WERI-Rb-1 (cell line): ENCODE results near the gene WSB1.

Source experiments
- DNase-seq: peaks from one replicate; pipeline ENCODE4 v3.0.0-alpha.2; 2020
- H3K27ac ChIP-seq: fragments of 250-450 bp; sonication (Bioruptor Pico); 2 replicates; pipeline ENCODE4 v1.5.1; 2020; ENCODE audit warnings: mild to moderate bottlenecking, moderate library complexity
- H3K27me3 ChIP-seq: fragments of 250-450 bp; sonication (Bioruptor Pico); 2 replicates; pipeline ENCODE4 v1.5.1; 2021; ENCODE audit warnings: mild to moderate bottlenecking, low read depth, moderate library complexity; ENCODE audit not compliant: insufficient read depth, severe bottlenecking
- H3K36me3 ChIP-seq: fragments of 250-450 bp; sonication (Bioruptor Pico); 2 replicates; pipeline ENCODE4 v1.5.1; 2020; ENCODE audit warnings: mild to moderate bottlenecking, moderate library complexity
- H3K4me3 ChIP-seq: 2 replicates; pipeline ENCODE4 v1.5.1; 2011; ENCODE audit warnings: low read depth, mild to moderate bottlenecking, control low read depth, low read length
- H3K9me3 ChIP-seq: fragments of 250-450 bp; sonication (Bioruptor Pico); 2 replicates; pipeline ENCODE4 v1.5.1; 2021; ENCODE audit warnings: mild to moderate bottlenecking, moderate library complexity; ENCODE audit not compliant: severe bottlenecking
- TF ChIP-seq, protein P1 (sequence below): IDR thresholded peaks from 2 replicates; pipeline ENCODE4 v1.5.1; 2011; ENCODE audit warnings: low read depth, mild to moderate bottlenecking, control low read depth, inconsistent platforms, low read length

Gene WSB1

GRCh38 chr17:27290916-27291598, 2.9 kb upstream of the WSB1 start:
- H3K27ac ChIP-seq: no peak overlapping the region
- no peak overlapping the region for H3K4me3 ChIP-seq
- TF ChIP-seq, protein P1, sequence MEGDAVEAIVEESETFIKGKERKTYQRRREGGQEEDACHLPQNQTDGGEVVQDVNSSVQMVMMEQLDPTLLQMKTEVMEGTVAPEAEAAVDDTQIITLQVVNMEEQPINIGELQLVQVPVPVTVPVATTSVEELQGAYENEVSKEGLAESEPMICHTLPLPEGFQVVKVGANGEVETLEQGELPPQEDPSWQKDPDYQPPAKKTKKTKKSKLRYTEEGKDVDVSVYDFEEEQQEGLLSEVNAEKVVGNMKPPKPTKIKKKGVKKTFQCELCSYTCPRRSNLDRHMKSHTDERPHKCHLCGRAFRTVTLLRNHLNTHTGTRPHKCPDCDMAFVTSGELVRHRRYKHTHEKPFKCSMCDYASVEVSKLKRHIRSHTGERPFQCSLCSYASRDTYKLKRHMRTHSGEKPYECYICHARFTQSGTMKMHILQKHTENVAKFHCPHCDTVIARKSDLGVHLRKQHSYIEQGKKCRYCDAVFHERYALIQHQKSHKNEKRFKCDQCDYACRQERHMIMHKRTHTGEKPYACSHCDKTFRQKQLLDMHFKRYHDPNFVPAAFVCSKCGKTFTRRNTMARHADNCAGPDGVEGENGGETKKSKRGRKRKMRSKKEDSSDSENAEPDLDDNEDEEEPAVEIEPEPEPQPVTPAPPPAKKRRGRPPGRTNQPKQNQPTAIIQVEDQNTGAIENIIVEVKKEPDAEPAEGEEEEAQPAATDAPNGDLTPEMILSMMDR: no peak
- no peaks in the 10 kb centered on the region for H3K27me3 ChIP-seq
- peaks cover 9% of the 10 kb centered on the region for H3K36me3 ChIP-seq
- no peak for DNase-seq
- H3K9me3 ChIP-seq: no peaks in the 10 kb centered on the region

DNA sequence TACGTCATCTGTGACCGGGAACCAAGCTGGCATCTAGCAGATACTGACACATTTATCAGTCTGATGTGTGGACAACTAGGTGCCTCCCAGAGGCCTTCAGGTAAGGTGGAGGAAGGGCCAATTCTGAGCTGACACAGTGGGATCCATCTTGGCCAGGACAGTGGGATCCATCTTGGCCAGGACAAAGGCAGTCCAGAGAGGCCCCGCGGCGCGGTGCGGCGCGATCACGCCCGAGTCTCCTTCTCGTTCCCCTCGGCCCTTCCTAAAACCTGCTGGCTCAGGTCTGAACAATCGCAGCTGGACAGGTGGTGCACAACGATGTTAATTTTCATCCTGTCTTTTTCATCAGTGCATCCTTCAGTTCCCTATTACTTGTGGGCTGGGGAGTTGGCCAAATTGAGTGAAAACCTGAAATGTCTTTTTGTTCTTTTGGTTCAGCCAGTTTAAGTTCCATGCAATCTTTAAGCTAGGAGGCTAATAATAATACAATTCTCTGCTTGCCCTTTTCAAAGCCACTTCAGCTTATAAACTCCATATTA, 486 bp upstream of the WSB1 start:
- H3K27ac ChIP-seq: peak overlapping the region; percentile 98
- H3K4me3 ChIP-seq: peak overlapping the region; percentile 75; the same call in 1 of the 2 replicates
- DNase-seq: no peak
- H3K27me3 ChIP-seq: no peaks in the 10 kb centered on the region
- TF ChIP-seq, protein P1: no peak
- peaks cover 26% of the 10 kb centered on the region for H3K36me3 ChIP-seq
- H3K9me3 ChIP-seq: no peaks in the 10 kb centered on the region

GRCh38 chr17:27294689-27295630, 1.0 kb downstream of the WSB1 start:
- Histone ChIP-seq H3K27me3 (no peaks in the 10 kb centered on the region), H3K36me3 (peaks cover 39% of the 10 kb centered on the region), H3K27ac (peak overlapping the region; percentile 98), H3K4me3 (peak overlapping the region; percentile 75), H3K9me3 (no peaks in the 10 kb centered on the region)
- TF ChIP-seq, protein P1: no peak
- peak; percentile 86 for DNase-seq

- no peak for DNase-seq
- Histone ChIP-seq H3K27ac (peak overlapping the region; percentile 98), H3K27me3 (no peaks in the 10 kb centered on the region), H3K4me3 (peak overlapping the region; percentile 75), H3K9me3 (no peaks in the 10 kb centered on the region), H3K36me3 (peaks cover 40% of the 10 kb centered on the region)
- TF ChIP-seq, protein P1: no peak
These were observed 2.0 kb downstream of the WSB1 start for GRCh38 chr17:27295945-27296344.

DNA sequence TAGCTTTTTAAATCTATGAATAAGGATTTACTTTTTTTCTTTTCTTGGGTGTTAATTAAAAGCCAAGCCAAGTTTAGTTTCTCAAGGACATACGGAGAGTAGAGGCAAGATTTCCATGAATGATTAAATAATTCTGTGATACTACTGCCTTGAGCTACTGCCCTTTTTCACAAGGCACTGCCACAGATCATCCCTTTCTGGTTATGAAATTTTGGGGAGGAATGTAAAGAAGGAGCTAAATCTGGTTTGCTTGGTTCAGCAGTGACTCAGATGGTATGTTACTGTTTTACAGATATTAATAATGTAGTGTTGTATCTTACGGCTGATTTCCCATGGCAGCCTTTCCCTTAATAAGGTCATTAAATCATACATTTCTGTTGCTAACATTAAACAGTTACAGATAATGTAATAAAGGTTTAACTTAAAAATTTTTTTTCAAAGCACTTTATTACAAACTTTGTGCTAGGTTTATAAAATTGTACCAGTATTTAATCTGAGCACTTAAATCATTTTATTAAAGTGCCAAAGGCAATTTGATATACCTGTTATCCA, 2.6 kb downstream of the WSB1 start:
- Histone ChIP-seq H3K9me3 (no peaks in the 10 kb centered on the region), H3K27ac (no peak overlapping the region), H3K36me3 (peaks cover 41% of the 10 kb centered on the region), H3K4me3 (peak overlapping the region; percentile 75), H3K27me3 (no peaks in the 10 kb centered on the region)
- TF ChIP-seq, protein P1: no peak
- no peak for DNase-seq
